Cerebellar cortex (tissue), 1 donor: ENCODE measurements around the gene CYS1.
A peak's percentile ranks its signal among the peaks of the same experiment; 100 is the strongest.
"Not testable (repeated sequence)": the region's sequence is repeated elsewhere in the genome, so short reads cannot be mapped to it uniquely, and the experiment has no call there.

Experiments used
- DNase-seq: peaks from one replicate; pipeline ENCODE4 v3.0.0-alpha.2; 2015; ENCODE audit warnings: low spot score

CYS1 gene

GRCh38 chr2:10094271-10094814 lies 14.1 kb upstream of the CYS1 start:
- peak; percentile 79 for DNase-seq

GRCh38 chr2:10091889-10092244 lies 11.7 kb upstream of the CYS1 start:
- not testable (repeated sequence) for DNase-seq

- no peak for DNase-seq
These were observed 11.1 kb upstream of the CYS1 start for GRCh38 chr2:10091182-10091888.

GRCh38 chr2:10089565-10090190 lies 9.5 kb upstream of the CYS1 start:
- DNase-seq: no peak

- no peak for DNase-seq
These were observed 7.1 kb upstream of the CYS1 start for GRCh38 chr2:10087360-10087759.

GRCh38 chr2:10086950-10087349 lies 6.7 kb upstream of the CYS1 start:
- no peak for DNase-seq

- no peak for DNase-seq
These were observed 5.5 kb upstream of the CYS1 start for GRCh38 chr2:10085668-10086059.

- no peak for DNase-seq
These were observed 4.9 kb upstream of the CYS1 start for GRCh38 chr2:10085043-10085667.

- peak; percentile 54 for DNase-seq
These were observed 4.1 kb upstream of the CYS1 start for GRCh38 chr2:10084223-10084865.

- DNase-seq: no peak
These were observed 3.5 kb upstream of the CYS1 start for GRCh38 chr2:10083692-10084211.

- DNase-seq: no peak
These were observed 2.8 kb upstream of the CYS1 start for GRCh38 chr2:10083046-10083445.

GRCh38 chr2:10080536-10081304 lies 509 bp upstream of the CYS1 start:
- no peak for DNase-seq

GRCh38 chr2:10079266-10079869 lies 843 bp downstream of the CYS1 start:
- no peak for DNase-seq

GRCh38 chr2:10078704-10079265 lies 1.4 kb downstream of the CYS1 start:
- peak; percentile 83 for DNase-seq

- DNase-seq: no peak
These were observed 2.2 kb downstream of the CYS1 start for GRCh38 chr2:10078001-10078400.

- no peak for DNase-seq
These were observed 3.2 kb downstream of the CYS1 start for GRCh38 chr2:10076988-10077527.

GRCh38 chr2:10076511-10076910 lies 3.7 kb downstream of the CYS1 start:
- no peak for DNase-seq

GRCh38 chr2:10075571-10076209 lies 4.5 kb downstream of the CYS1 start:
- no peak for DNase-seq

- DNase-seq: no peak
These were observed 5.1 kb downstream of the CYS1 start for GRCh38 chr2:10075101-10075500.

GRCh38 chr2:10073706-10074105 lies 6.5 kb downstream of the CYS1 start:
- DNase-seq: no peak
